A673 (cell line): Measurements from ENCODE around the gene LRRTM1. TPM values are rescaled to one million over a fixed set of nuclear protein-coding genes. Genes with fewer than 3 reads are reported as not detected.

Source experiments
- BruUV-seq: library from RNA; stranded (reverse); fragments of 400-500 nt; replicated peaks from 2 replicates; lab custom pipeline; 2021; lab: Mats Ljungman, UMichigan
- CTCF ChIA-PET: fragments of 300-600 bp; sonication (Branson Sonifier 250); formaldehyde crosslinking; loops from one replicate; lab custom pipeline; 2022; ENCODE audit warnings: antibody characterized with exemption; lab: Charles Lee
- POLR2A ChIA-PET: fragments of 300-600 bp; sonication (Branson Sonifier 250); formaldehyde crosslinking; loops from one replicate; lab custom pipeline; 2022; ENCODE audit warnings: antibody characterized with exemption; ENCODE audit not compliant: low non-redundant PET; lab: Charles Lee
- DNase-seq: peaks from one replicate; pipeline ENCODE4 v3.0.0-alpha.2; 2015; ENCODE audit warnings: low spot score
- H3K27ac ChIP-seq: fragments of 200-600 bp; sonication (generic); 2 replicates; pipeline ENCODE4 v1.5.1; 2016; ENCODE audit warnings: mixed run types, low read depth, mild to moderate bottlenecking, mixed read lengths, antibody characterized with exemption, low read length; ENCODE audit not compliant: poor library complexity, severe bottlenecking
- H3K27me3 ChIP-seq: fragments of 200-600 bp; sonication (generic); replicated peaks from 2 replicates; pipeline ENCODE4 v1.6.1; 2017; ENCODE audit warnings: mixed run types, low read depth, mild to moderate bottlenecking, mixed read lengths, antibody characterized with exemption, low read length; ENCODE audit not compliant: insufficient read depth, poor library complexity
- H3K36me3 ChIP-seq: fragments of 200-600 bp; sonication (generic); 2 replicates; pipeline ENCODE4 v1.6.1; 2016; ENCODE audit warnings: mixed run types, mild to moderate bottlenecking, mixed read lengths, antibody characterized with exemption, low read length; ENCODE audit not compliant: insufficient read depth, poor library complexity, severe bottlenecking
- H3K4me1 ChIP-seq: fragments of 200-600 bp; sonication (generic); 2 replicates; pipeline ENCODE4 v1.6.1; 2017; ENCODE audit warnings: mixed run types, mild to moderate bottlenecking, mixed read lengths, antibody characterized with exemption, low read length; ENCODE audit not compliant: insufficient read depth, poor library complexity, severe bottlenecking
- H3K4me3 ChIP-seq: fragments of 200-600 bp; sonication (generic); 2 replicates; pipeline ENCODE4 v1.5.1; 2016; ENCODE audit warnings: low read depth, mixed run types, mild to moderate bottlenecking, mixed read lengths, low read length; ENCODE audit not compliant: poor library complexity, severe bottlenecking
- H3K9me3 ChIP-seq: fragments of 200-600 bp; sonication (generic); 2 replicates; pipeline ENCODE4 v1.6.1; 2016; ENCODE audit warnings: mixed run types, low read depth, mild to moderate bottlenecking, mixed read lengths, antibody characterized with exemption, low read length; ENCODE audit not compliant: poor library complexity, severe bottlenecking
- EZH2 ChIP-seq: fragments of 200-600 bp; sonication (generic); IDR thresholded peaks from 2 replicates; pipeline ENCODE4 v1.6.1; 2017; ENCODE audit warnings: borderline replicate concordance, low read depth, mild to moderate bottlenecking, mixed read lengths, antibody characterized with exemption, low read length; ENCODE audit not compliant: poor library complexity, severe bottlenecking
- intact Hi-C: fragments of 100-400 bp; cut with micrococcal nuclease; formaldehyde crosslinking; loops from one replicate; pipeline ENCODE4 v1.10.0; 2022; ENCODE audit not compliant: unreplicated experiment
- total RNA-seq: library from RNA; stranded (reverse); gene quantifications from 2 replicates; pipeline ENCODE4 v1.2.3, GENCODE V29; 2021
- TF ChIP-seq, protein P1 (sequence below): fragments of 300-800, 200-600 bp; sonication (generic); conservative IDR thresholded peaks from 2 replicates; pipeline ENCODE4 v1.5.1; 2017; ENCODE audit warnings: low read depth, mild to moderate bottlenecking, antibody characterized with exemption, low read length, moderate library complexity, mixed read lengths

The LRRTM1 gene
- total RNA-seq, 1 experiment from 2014 or later, result not detected

DNA sequence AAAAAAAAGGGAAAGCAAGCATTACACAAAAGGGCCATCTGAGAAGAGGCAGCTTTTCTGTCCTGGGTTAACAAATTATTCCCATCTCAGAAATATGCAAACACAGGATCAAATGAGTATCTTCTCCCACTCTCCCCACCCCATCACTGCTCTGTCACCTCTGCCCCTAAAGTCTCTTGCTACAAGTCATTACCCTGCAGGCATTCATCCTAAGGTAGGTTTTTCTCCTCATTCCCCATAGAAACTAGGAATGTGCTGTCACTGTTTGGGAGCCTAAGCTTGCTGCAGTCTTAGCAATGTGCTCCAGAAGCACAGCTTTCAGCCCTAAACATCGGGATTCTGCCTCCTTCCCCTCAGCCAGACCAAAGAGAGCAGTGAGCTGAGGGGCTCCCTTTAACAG lies 3.6 kb downstream of the LRRTM1 start:
- Histone ChIP-seq H3K27ac (no peak overlapping the region), H3K4me3 (no peak overlapping the region), H3K27me3 (peaks cover 57% of the 10 kb centered on the region), H3K36me3 (no peaks in the 10 kb centered on the region), H3K9me3 (no peaks in the 10 kb centered on the region), H3K4me1 (no peaks in the 10 kb centered on the region)
- TF ChIP-seq, protein P1, sequence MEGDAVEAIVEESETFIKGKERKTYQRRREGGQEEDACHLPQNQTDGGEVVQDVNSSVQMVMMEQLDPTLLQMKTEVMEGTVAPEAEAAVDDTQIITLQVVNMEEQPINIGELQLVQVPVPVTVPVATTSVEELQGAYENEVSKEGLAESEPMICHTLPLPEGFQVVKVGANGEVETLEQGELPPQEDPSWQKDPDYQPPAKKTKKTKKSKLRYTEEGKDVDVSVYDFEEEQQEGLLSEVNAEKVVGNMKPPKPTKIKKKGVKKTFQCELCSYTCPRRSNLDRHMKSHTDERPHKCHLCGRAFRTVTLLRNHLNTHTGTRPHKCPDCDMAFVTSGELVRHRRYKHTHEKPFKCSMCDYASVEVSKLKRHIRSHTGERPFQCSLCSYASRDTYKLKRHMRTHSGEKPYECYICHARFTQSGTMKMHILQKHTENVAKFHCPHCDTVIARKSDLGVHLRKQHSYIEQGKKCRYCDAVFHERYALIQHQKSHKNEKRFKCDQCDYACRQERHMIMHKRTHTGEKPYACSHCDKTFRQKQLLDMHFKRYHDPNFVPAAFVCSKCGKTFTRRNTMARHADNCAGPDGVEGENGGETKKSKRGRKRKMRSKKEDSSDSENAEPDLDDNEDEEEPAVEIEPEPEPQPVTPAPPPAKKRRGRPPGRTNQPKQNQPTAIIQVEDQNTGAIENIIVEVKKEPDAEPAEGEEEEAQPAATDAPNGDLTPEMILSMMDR, result no peak
- TF ChIP-seq EZH2, result no peak
- no peak for DNase-seq
- POLR2A ChIA-PET, result no interaction called here
- BruUV-seq, result no TSS peak
- CTCF ChIA-PET, result no interaction called here
- intact Hi-C loops, result no loop called here

DNA sequence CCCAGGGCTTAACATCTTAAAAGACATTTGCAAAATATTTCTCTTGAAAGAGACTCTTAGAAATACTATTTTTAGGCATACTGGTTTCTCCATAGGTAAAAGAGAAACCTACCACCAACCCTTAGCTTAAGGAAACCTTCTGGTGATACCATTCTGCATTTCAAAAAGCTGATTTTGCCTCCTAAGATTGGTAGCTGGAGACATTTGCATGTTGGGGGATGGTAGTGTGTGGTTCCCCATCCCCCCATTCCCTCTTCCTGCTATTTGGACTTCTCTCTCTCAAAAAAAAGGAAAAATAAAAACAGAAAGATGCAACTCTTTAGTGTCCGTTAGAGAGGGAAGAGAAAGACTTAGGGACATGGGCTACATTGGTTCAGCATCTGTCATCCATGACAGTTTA lies 4.2 kb downstream of the LRRTM1 start:
- ChIA-PET CTCF (no interaction called here), POLR2A (no interaction called here)
- Histone ChIP-seq H3K4me3 (no peak overlapping the region), H3K27me3 (peaks cover 53% of the 10 kb centered on the region), H3K36me3 (no peaks in the 10 kb centered on the region), H3K4me1 (no peaks in the 10 kb centered on the region), H3K27ac (no peak overlapping the region), H3K9me3 (no peaks in the 10 kb centered on the region)
- no peak for DNase-seq
- intact Hi-C loops, result no loop called here
- TF ChIP-seq, protein P1, result no peak
- TF ChIP-seq EZH2, result no peak
- no TSS peak for BruUV-seq

DNA sequence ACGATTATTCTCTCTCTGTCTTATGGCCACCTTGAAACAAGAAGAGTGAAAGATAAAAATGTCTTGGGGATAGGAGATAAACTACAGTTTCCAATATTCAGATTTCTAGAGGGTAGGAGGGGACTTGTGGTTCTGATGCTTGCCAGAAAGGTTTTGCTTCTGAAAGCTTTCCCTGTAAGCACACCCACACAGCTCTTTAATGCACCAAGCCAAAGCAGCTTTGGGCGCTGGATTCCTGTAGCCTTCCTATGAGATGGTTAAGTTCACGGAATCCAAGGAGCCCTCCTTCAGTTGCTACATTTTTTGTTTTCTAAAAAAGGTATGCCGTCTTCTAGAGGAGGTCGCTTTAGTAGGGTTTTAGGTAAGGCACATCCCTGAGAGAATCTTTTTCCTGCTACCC lies 4.9 kb downstream of the LRRTM1 start:
- Histone ChIP-seq H3K9me3 (no peaks in the 10 kb centered on the region), H3K27me3 (peaks cover 50% of the 10 kb centered on the region), H3K36me3 (no peaks in the 10 kb centered on the region), H3K27ac (no peak overlapping the region), H3K4me1 (no peaks in the 10 kb centered on the region), H3K4me3 (no peak overlapping the region)
- TF ChIP-seq, protein P1, result no peak
- intact Hi-C loops, result no loop called here
- BruUV-seq, result no TSS peak
- ChIA-PET CTCF (no interaction called here), POLR2A (no interaction called here)
- no peak for DNase-seq
